Prostate gland (tissue), 2 donors: Measurements from ENCODE around the gene P2RY6.

Source experiments
- POLR2A ChIP-seq: fragments of 450-650 bp; IDR thresholded peaks from one replicate; pipeline ENCODE4 v1.6.1; 2016; ENCODE audit warnings: antibody characterized with exemption, mild to moderate bottlenecking
- POLR2AphosphoS5 ChIP-seq: sonication (generic); formaldehyde crosslinking; IDR thresholded peaks from one replicate; pipeline ENCODE4 v1.6.1; 2017; ENCODE audit warnings: antibody characterized with exemption
- TF ChIP-seq, protein P1 (sequence below), 4 experiments: fragments of 200-600 bp in 2 of 4; fragments of 450-650 bp in 2 of 4; sonication (generic) in 2 of 4; IDR thresholded peaks; 1 replicate in 3 of 4; 2 replicates in 1 of 4; pipeline ENCODE4 v1.5.1; 2016 to 2019; ENCODE audit warnings: antibody characterized with exemption in 4 of 4, mild to moderate bottlenecking in 2 of 4, moderate library complexity in 2 of 4

DNA sequence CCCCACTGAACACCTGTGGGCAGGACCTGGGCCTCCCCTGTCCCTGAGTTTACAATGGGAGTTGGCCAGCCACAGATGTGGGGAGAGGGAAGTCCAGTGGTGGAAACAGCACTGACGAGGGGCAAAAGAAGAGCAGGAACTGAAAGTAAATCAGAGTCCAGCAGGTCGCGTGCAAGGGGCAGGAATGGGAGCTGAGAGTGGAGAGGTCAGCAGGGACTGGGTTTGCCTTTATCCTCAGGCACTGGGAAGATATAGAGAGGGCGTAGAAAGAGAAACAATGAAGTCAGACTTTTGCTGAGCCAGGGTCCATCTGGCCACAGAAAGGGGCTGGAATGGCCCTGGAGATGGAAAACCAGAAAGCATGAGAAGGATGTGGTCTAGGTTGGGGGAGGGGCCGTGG lies 8.5 kb downstream of the P2RY6 start:
- TF ChIP-seq, protein P1, sequence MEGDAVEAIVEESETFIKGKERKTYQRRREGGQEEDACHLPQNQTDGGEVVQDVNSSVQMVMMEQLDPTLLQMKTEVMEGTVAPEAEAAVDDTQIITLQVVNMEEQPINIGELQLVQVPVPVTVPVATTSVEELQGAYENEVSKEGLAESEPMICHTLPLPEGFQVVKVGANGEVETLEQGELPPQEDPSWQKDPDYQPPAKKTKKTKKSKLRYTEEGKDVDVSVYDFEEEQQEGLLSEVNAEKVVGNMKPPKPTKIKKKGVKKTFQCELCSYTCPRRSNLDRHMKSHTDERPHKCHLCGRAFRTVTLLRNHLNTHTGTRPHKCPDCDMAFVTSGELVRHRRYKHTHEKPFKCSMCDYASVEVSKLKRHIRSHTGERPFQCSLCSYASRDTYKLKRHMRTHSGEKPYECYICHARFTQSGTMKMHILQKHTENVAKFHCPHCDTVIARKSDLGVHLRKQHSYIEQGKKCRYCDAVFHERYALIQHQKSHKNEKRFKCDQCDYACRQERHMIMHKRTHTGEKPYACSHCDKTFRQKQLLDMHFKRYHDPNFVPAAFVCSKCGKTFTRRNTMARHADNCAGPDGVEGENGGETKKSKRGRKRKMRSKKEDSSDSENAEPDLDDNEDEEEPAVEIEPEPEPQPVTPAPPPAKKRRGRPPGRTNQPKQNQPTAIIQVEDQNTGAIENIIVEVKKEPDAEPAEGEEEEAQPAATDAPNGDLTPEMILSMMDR (IDR thresholded peaks at IDR 0.05) = no peak
- TF ChIP-seq POLR2A (no peak), POLR2AphosphoS5 (no peak)
